ENCODE data around the gene DNAL1.
A peak's percentile ranks its signal among the peaks of the same experiment; 100 is the strongest.

DNAL1 gene

GRCh38 chr14:73644531-73645247 lies at the start of gene DNAL1:
DNAL1 (plus strand) TSS chr14:73644986; CDS start chr14:73645040, 54 bp downstream.
- no peak for TF ChIP-seq CTCF (IDR thresholded peaks at IDR 0.05; ENCODE audit: low read length, missing control alignments)
- DNase-seq (ENCODE audit: low read depth) = peak; percentile 93
- peak within 1 kb of the TSS; percentile 99 for H3K4me3 ChIP-seq (replicated peaks; ENCODE audit: low read depth, low read length)

DNA sequence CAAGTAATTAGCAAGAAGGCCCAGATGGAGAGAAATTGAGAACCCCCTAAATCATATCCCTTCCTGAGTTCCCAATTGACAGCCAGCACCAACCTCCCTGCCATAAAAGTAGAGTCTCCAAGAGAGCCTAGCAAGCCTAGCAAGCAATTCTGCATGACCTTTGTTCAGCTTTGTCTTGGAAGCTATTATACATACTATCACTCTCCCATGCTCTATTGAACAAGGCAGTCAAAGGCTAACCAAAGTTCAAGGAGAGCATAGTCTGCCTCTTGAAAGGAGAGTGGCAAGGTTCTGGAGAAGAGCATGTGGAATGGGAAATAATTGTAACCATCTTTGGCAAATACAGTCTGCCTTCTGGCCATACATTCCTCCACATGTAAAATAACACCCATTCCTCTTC lies 45.3 kb upstream of the DNAL1 start:
- H3K4me3 ChIP-seq (replicated peaks; ENCODE audit: low read depth, low read length) = no peak overlapping the region
- no peak for TF ChIP-seq CTCF (IDR thresholded peaks at IDR 0.05; ENCODE audit: low read length, missing control alignments)
- DNase-seq (ENCODE audit: low read depth) = no peak

GRCh38 chr14:73602994-73603393 lies 41.8 kb upstream of the DNAL1 start:
- no peak for TF ChIP-seq CTCF (IDR thresholded peaks at IDR 0.05; ENCODE audit: low read length, missing control alignments)
- no peak for DNase-seq (ENCODE audit: low read depth)
- H3K4me3 ChIP-seq (replicated peaks; ENCODE audit: low read depth, low read length) = no peak overlapping the region

DNA sequence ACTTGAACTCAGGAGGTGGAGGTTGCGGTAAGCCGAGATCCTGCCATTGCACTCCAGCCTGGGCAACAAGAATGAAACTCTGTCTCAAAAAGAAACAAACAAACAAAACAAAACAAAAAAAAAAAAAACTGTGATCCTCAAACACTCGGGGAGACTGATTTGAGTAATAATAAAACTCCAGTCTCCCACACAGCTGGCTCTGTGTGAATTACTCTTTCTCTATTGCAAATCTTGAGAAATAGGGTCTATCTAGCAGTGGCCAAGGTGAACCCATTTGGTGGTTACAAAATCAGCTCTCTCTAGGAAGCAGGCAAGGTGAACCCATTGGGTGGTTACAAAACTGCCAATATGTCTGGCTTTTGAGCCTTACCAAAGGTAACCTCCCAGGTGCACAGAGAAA lies 38.5 kb upstream of the DNAL1 start:
- H3K4me3 ChIP-seq (replicated peaks; ENCODE audit: low read depth, low read length) = no peak overlapping the region
- TF ChIP-seq CTCF (IDR thresholded peaks at IDR 0.05; ENCODE audit: low read length, missing control alignments) = no peak
- no peak for DNase-seq (ENCODE audit: low read depth)

- no peak for DNase-seq (ENCODE audit: low read depth)
- no peak for TF ChIP-seq CTCF (IDR thresholded peaks at IDR 0.05; ENCODE audit: low read length, missing control alignments)
- no peak overlapping the region for H3K4me3 ChIP-seq (replicated peaks; ENCODE audit: low read depth, low read length)
Observed at GRCh38 chr14:73607241-73607640, 37.5 kb upstream of the DNAL1 start.

DNA sequence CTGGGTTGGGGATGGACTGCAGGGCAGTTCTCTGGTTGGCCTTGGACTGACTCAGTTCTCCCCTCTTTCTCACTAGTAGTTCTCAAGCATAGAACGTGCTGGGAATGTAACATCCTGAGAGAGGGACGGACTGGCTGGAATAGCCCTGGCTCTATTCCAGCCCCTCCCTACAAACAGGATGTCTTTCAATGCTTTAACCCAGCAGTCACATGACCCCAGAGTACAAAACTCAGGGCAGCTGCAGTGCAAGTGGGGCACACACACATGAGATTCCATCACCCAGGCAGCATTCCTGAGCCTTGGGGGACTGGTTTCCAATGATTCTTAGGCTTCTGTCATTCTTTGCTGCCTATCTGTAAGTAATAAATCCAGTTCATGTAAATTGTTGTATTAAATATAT lies 34.1 kb upstream of the DNAL1 start:
- TF ChIP-seq CTCF (IDR thresholded peaks at IDR 0.05; ENCODE audit: low read length, missing control alignments) = no peak
- no peak overlapping the region for H3K4me3 ChIP-seq (replicated peaks; ENCODE audit: low read depth, low read length)
- DNase-seq (ENCODE audit: low read depth) = peak; percentile 58
